Measurements from ENCODE around the gene PIK3C2A. TPM values are rescaled to one million over a fixed set of nuclear protein-coding genes. Genes with fewer than 3 reads are reported as not detected.

PIK3C2A gene
- total and polyA plus RNA-seq, 2 of the 8 experiments (the other 6 are each of a cell fraction or from before 2014, with no cell fraction given): 20.1 to 127 TPM

DNA sequence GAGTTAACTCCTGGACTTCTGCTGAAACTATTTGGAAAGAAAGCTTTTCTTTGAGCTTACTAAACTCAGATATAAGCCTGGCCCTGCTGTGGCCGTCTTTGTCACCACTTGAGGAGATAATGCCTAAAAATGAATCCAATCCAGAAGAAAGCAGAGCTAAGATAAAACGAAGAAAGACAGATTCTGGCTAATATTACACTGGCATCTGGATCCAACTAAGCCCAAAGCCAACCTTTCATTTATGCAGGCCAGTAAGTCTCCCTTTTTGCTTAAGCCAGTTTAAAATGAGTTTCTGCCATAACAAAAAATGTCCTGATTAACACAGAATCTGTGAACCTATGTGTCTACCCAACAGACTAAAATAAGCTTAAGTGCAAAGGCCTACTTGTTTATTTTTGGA, 34.5 kb downstream of the PIK3C2A start (continued):
- TF ChIP-seq GABPA (IDR thresholded peaks at IDR 0.05; ENCODE audit: borderline replicate concordance, insufficient read depth, low read length) (no peak), MAFK (IDR thresholded peaks at IDR 0.05; ENCODE audit: low read depth, low read length) (no peak), CREB1 (IDR thresholded peaks at IDR 0.05) (no peak)

Data from H1 (cell line).